Measurements from ENCODE around the gene C19orf53.

C19orf53 gene

DNA sequence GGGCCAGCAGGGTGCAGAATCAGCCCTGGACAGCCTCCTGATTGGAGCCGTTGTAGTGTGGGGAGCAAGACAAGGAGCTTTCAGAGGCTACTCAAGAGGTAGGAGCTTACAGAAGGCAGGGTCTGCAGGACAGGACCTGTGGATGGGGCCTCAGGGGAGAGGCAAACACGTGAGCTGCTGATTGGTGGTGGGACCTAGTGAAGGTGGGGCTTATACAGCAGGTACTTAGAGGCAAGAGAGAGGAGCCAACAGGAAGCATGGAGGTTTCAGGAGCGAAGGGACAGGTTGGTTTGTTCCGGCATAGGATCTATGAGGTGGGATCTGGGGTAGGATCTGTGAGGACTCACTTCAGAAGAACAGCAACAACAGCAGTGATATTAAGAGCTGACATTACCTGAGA is 53.4 kb downstream of the C19orf53 start:
- DNase-seq, result no peak
